ENCODE data around the gene PRM1. TPM values are rescaled to one million over a fixed set of nuclear protein-coding genes. Genes with fewer than 3 reads are reported as not detected.

The PRM1 gene
- total and polyA plus RNA-seq, 2 of the 13 experiments (the other 11 are each of a cell fraction or from before 2014, with no cell fraction given): not detected

GRCh38 chr16:11234884-11235702 lies 46.0 kb downstream of the PRM1 start:
- CTCF ChIA-PET (ENCODE audit: low intra/inter-chr PET ratio, low total read pairs): no interaction called here
- H3K36me3 ChIP-seq (replicated peaks in 1 of 2; ENCODE audit: control insufficient read depth in 1 of 2, insufficient read depth in 2 of 2, low read length in 2 of 2): no peaks in the 10 kb centered on the region
- H2AFZ ChIP-seq (ENCODE audit: low read length): no peak overlapping the region
- no peak overlapping the region for H3K4me3 ChIP-seq (replicated peaks in 1 of 3; ENCODE audit: insufficient read depth in 1 of 3, low read depth in 2 of 3, low read length in 3 of 3)
- ATAC-seq: peak; percentile 43
- intact Hi-C loops (cut with micrococcal nuclease; ENCODE audit: unreplicated experiment): no loop called here
- no peak for DNase-seq (ENCODE audit: low spot score)
- H3K9me3 ChIP-seq (ENCODE audit: low read length): no peaks in the 10 kb centered on the region
- FAIRE-seq: no peak
- in situ Hi-C loops (cut with HindIII; ENCODE audit: extremely low pct_ligation_motif_present, low pct_unique_long_range_greater_than_20kb): no loop called here
- no peaks in the 10 kb centered on the region for H3K79me2 ChIP-seq (ENCODE audit: insufficient read depth, low read length)
- no TSS peak for BruUV-seq (replicated peaks)
- WGBS (ENCODE audit: low lambda C conversion rate): 13% methylated on average over 13 of the region's 13 CpGs
- H4K20me1 ChIP-seq (ENCODE audit: insufficient read depth, low read length): no peaks in the 10 kb centered on the region
- peak overlapping the region; percentile 1; the same call in 1 of the 2 replicates for H3K4me2 ChIP-seq (ENCODE audit: low read depth, low read length)
- peaks cover 33% of the 10 kb centered on the region for H3K4me1 ChIP-seq (ENCODE audit: insufficient read depth, low read length)
- H3K9ac ChIP-seq (ENCODE audit: insufficient read depth, low read depth, low read length): no peak overlapping the region
- H3K27ac ChIP-seq (ENCODE audit: extremely low read length, insufficient read depth, low read length): no peak overlapping the region
- POLR2A ChIA-PET: interaction anchor here (0.6 to 2.7 kb wide), 6 partner anchors 14 to 62 kb away, joined by 3 to 20 read pairs (median 4); partner anchors contain the start of gene SOCS1
- H3K27me3 ChIP-seq (ENCODE audit: control insufficient read depth in 1 of 2, insufficient read depth in 2 of 2, low read length in 2 of 2): peaks cover 1 to 21% of the 10 kb centered on the region in 2 experiments; a peak in 3 of 5 replicates
- TF ChIP-seq ZNF562 (CRISPR knock-in tag; IDR thresholded peaks at IDR 0.05; ENCODE audit: borderline replicate concordance) (no peak), CREB1 (IDR thresholded peaks at IDR 0.05) (no peak), CREB1 (CRISPR knock-in tag; IDR thresholded peaks at IDR 0.05) (no peak), SMAD3 (CRISPR knock-in tag; IDR thresholded peaks at IDR 0.05) (0 out of 2 replicates have a peak, but pooled peaks have one; percentile 17), ZNF354B (CRISPR knock-in tag; IDR thresholded peaks at IDR 0.05) (0 out of 2 replicates have a peak, but pooled peaks have one; percentile 28), ZNF75D (CRISPR knock-in tag; IDR thresholded peaks at IDR 0.05; ENCODE audit: borderline replicate concordance) (no peak), PHF21A (CRISPR knock-in tag; IDR thresholded peaks at IDR 0.05) (0 out of 2 replicates have a peak, but pooled peaks have one; percentile 1), HNRNPL (IDR thresholded peaks at IDR 0.05; ENCODE audit: low read depth, low read length) (no peak), RAD51 (IDR thresholded peaks at IDR 0.05; ENCODE audit: borderline replicate concordance) (no peak), TEAD3 (CRISPR knock-in tag; optimal IDR thresholded peaks at IDR 0.05; ENCODE audit: borderline replicate concordance) (peak; percentile 19), YEATS2 (CRISPR knock-in tag; IDR thresholded peaks at IDR 0.05; ENCODE audit: borderline replicate concordance) (no peak), RERE (CRISPR knock-in tag; IDR thresholded peaks at IDR 0.05; ENCODE audit: low read depth) (no peak), ZNF776 (CRISPR knock-in tag; IDR thresholded peaks at IDR 0.05) (no peak), SIN3B (IDR thresholded peaks at IDR 0.05; ENCODE audit: low read length) (no peak), NFKB2 (CRISPR knock-in tag; IDR thresholded peaks at IDR 0.05; ENCODE audit: borderline replicate concordance) (0 out of 2 replicates have a peak, but pooled peaks have one; percentile 21), TBL1XR1 (IDR thresholded peaks at IDR 0.05; ENCODE audit: borderline replicate concordance, low read length, partially characterized antibody) (no peak)
